ENCODE data around the gene PEX14.

The PEX14 gene

DNA sequence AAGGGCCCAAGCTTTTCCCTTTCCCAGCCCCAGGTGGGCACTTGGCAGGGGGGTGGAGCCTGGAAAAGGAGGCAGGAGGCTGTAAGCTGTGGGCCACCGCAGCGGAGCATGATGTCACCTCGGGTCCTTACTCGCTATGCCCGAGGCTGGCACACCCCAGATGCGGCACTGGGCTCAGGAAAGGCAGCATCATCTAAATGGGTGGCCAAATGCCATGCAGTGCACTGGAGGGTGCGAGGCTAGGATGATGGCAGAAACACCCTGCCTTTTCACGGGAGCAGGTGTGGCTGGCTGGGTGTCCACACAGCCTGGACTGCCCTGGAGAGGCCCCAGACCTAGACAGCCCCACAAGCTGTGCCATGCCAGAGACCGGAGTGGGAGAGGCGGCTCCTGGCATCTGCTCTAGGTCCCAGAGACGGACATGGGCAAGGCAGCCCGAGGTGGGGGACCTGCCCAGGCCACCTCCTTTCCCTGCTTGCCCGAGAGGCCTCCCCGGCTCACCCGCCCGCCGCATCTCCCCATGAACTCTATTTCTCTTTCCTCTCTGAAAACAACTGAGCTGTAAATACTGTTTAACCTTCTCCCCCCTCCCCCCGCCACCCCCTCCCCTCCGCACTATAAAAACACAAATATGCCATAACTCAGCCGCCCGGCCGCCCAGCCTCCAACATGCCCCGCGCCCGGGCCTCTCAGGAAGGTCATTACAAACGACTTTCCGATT lies 197.0 kb downstream of the PEX14 start:
- no peak overlapping the region for H3K4me3 ChIP-seq (ENCODE audit: low read depth, low read length)
- TF ChIP-seq, protein P1, sequence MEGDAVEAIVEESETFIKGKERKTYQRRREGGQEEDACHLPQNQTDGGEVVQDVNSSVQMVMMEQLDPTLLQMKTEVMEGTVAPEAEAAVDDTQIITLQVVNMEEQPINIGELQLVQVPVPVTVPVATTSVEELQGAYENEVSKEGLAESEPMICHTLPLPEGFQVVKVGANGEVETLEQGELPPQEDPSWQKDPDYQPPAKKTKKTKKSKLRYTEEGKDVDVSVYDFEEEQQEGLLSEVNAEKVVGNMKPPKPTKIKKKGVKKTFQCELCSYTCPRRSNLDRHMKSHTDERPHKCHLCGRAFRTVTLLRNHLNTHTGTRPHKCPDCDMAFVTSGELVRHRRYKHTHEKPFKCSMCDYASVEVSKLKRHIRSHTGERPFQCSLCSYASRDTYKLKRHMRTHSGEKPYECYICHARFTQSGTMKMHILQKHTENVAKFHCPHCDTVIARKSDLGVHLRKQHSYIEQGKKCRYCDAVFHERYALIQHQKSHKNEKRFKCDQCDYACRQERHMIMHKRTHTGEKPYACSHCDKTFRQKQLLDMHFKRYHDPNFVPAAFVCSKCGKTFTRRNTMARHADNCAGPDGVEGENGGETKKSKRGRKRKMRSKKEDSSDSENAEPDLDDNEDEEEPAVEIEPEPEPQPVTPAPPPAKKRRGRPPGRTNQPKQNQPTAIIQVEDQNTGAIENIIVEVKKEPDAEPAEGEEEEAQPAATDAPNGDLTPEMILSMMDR (IDR thresholded peaks at IDR 0.05; ENCODE audit: low read depth, low read length): no peak
- in situ Hi-C loops (cut with HindIII; ENCODE audit: low sequenced_read_pairs): no loop called here
- DNase-seq (ENCODE audit: low read depth, low spot score): no peak

DNA sequence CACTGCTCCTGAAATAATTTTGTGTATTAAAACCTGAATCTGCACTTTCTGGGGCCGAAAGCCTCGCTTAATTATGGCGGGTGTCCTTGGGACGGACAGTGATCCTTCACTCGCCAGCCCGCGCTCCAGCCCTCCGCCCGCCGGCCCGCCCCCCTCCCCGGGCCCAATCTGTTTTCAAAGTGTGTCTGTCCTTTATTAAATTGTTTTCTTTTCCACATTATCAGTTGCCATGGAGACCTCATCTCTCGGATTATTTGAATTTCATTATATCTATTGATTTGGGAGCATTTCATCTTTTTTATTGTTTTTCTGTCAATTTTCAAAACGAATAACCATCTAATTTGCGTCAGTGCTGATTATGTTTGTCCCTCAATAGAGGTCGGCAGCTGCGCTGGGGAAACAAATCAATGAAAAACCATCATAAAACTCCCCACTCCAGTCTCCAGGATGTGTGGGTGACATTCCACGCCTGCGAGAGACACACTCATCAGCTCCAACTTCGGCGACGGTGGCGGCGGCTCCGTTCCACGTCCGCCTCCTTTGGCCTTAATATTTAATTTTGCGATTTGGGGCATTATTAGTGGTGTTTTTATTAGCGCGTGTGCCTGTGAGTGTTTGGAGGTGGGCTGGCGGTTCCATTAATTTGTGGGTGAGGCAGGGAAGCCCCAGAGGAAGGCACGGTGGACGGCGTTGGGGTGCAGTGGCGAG lies 197.7 kb downstream of the PEX14 start:
- TF ChIP-seq, protein P1 (IDR thresholded peaks at IDR 0.05; ENCODE audit: low read depth, low read length): no peak
- DNase-seq (ENCODE audit: low read depth, low spot score): no peak
- in situ Hi-C loops (cut with HindIII; ENCODE audit: low sequenced_read_pairs): no loop called here
- no peak overlapping the region for H3K4me3 ChIP-seq (ENCODE audit: low read depth, low read length)

DNA sequence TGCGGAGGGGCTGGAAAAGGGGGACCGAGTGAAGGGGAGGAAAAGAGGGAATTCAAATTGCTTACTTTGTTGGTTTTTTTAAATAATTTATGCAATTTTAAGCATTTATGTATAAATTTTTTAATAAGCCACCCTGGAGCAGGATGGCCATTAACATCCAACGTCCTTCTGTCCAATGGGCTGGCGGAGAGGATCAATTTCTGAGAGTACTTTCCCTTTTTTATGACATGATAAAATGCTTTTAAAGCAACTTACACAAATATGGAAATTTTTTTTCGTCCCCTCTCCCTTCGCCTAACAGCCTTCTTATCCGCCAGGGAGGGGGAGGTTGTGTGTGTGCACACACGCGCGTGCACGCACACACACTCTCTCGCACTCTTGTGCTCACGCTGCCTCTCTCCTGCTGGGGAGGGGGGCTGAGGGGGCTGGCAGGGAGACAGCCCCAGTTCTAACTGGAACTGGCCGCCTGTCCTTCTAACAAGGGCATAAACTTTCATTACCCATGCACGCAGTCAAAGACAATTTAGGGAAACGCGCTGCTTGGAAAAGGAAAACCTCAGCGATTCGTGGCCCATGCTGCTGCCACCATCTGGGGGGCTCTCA lies 198.5 kb downstream of the PEX14 start:
- H3K4me3 ChIP-seq (ENCODE audit: low read depth, low read length): no peak overlapping the region
- DNase-seq (ENCODE audit: low read depth, low spot score): no peak
- in situ Hi-C loops (cut with HindIII; ENCODE audit: low sequenced_read_pairs): no loop called here
- TF ChIP-seq, protein P1 (IDR thresholded peaks at IDR 0.05; ENCODE audit: low read depth, low read length): no peak

DNA sequence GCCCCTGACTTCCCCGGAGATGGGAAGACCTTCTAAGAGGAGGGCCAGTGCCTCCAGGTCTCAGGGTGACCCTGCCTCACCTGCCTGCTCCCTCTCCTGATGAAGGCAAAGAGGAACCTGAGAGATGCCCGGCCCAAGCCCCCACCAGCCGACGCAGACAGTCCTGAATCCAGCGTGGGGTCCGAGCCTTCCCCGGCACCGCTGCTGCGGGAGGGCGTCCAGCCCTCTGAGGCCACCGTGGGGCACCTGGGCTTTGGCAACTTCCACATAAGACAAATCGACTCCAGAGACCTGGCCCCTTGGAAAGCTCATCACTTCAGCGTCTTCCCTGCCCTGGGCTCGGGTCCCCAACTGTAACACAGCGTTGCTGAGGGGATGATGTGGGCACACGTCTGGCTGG lies 199.5 kb downstream of the PEX14 start:
- DNase-seq (ENCODE audit: low read depth, low spot score): no peak
- in situ Hi-C loops (cut with HindIII; ENCODE audit: low sequenced_read_pairs): no loop called here
- TF ChIP-seq, protein P1 (IDR thresholded peaks at IDR 0.05; ENCODE audit: low read depth, low read length): no peak
- no peak overlapping the region for H3K4me3 ChIP-seq (ENCODE audit: low read depth, low read length)

GRCh38 chr1:10674700-10675609 lies 200.2 kb downstream of the PEX14 start:
- TF ChIP-seq, protein P1 (IDR thresholded peaks at IDR 0.05; ENCODE audit: low read depth, low read length): no peak
- in situ Hi-C loops (cut with HindIII; ENCODE audit: low sequenced_read_pairs): no loop called here
- DNase-seq (ENCODE audit: low read depth, low spot score): no peak
- no peak overlapping the region for H3K4me3 ChIP-seq (ENCODE audit: low read depth, low read length)

- no peak overlapping the region for H3K4me3 ChIP-seq (ENCODE audit: low read depth, low read length)
- in situ Hi-C loops (cut with HindIII; ENCODE audit: low sequenced_read_pairs): no loop called here
- TF ChIP-seq, protein P1 (IDR thresholded peaks at IDR 0.05; ENCODE audit: low read depth, low read length): no peak
- DNase-seq (ENCODE audit: low read depth, low spot score): no peak
Measured at GRCh38 chr1:10675813-10676212, 201.1 kb downstream of the PEX14 start.

Measured in astrocyte of the spinal cord (primary cell).